GM06990 (cell line): Measurements from ENCODE around the gene CREB3L1.
A peak's percentile ranks its signal among the peaks of the same experiment; 100 is the strongest.

ENCODE experiments used
- DNase-seq: peaks from one replicate; pipeline ENCODE4 v3.0.0-alpha.2; 2011; ENCODE audit not compliant: insufficient read length; ENCODE audit errors: extremely low read depth
- H3K27me3 ChIP-seq: replicated peaks from 2 replicates; pipeline ENCODE4 v1.6.0; 2011; ENCODE audit warnings: low read length; ENCODE audit not compliant: control insufficient read depth, insufficient read depth
- H3K36me3 ChIP-seq: 2 replicates; pipeline ENCODE4 v1.5.1; 2011; ENCODE audit warnings: low read length; ENCODE audit not compliant: control insufficient read depth, insufficient read depth
- H3K4me3 ChIP-seq: replicated peaks from 2 replicates; pipeline ENCODE4 v1.5.1; 2011; ENCODE audit warnings: low read depth, mild to moderate bottlenecking, control low read depth, low read length
- TF ChIP-seq, protein P1 (sequence below): IDR thresholded peaks from 2 replicates; pipeline ENCODE4 v1.5.1; 2011; ENCODE audit warnings: low read length, control low read depth, mild to moderate bottlenecking, inconsistent platforms; ENCODE audit not compliant: insufficient read depth, poor library complexity, severe bottlenecking

CREB3L1 gene

DNA sequence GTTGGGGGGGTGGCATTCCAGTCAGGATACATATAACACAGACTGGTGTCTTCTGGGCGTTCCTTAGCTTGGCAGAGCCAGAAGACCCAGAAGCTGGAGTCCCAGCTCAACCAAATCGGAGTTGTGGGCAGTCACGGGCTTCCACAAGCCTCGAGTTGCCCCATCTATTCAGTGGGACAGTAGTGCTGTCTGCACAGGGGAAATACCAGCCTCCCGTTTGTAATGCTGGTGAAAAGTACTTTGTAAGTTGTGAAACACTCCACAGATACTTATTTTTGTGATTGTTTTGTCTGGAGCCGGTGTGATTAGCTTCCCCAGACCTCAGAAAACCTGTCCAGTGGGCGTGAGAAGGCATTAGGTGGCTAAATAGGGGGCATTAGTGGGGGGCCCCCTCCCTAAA lies 83.4 kb downstream of the CREB3L1 start:
- TF ChIP-seq, protein P1, sequence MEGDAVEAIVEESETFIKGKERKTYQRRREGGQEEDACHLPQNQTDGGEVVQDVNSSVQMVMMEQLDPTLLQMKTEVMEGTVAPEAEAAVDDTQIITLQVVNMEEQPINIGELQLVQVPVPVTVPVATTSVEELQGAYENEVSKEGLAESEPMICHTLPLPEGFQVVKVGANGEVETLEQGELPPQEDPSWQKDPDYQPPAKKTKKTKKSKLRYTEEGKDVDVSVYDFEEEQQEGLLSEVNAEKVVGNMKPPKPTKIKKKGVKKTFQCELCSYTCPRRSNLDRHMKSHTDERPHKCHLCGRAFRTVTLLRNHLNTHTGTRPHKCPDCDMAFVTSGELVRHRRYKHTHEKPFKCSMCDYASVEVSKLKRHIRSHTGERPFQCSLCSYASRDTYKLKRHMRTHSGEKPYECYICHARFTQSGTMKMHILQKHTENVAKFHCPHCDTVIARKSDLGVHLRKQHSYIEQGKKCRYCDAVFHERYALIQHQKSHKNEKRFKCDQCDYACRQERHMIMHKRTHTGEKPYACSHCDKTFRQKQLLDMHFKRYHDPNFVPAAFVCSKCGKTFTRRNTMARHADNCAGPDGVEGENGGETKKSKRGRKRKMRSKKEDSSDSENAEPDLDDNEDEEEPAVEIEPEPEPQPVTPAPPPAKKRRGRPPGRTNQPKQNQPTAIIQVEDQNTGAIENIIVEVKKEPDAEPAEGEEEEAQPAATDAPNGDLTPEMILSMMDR: no peak
- H3K27me3 ChIP-seq: no peaks in the 10 kb centered on the region
- peaks cover 2% of the 10 kb centered on the region for H3K36me3 ChIP-seq
- peak overlapping the region; percentile 29 for H3K4me3 ChIP-seq
- DNase-seq: no peak

DNA sequence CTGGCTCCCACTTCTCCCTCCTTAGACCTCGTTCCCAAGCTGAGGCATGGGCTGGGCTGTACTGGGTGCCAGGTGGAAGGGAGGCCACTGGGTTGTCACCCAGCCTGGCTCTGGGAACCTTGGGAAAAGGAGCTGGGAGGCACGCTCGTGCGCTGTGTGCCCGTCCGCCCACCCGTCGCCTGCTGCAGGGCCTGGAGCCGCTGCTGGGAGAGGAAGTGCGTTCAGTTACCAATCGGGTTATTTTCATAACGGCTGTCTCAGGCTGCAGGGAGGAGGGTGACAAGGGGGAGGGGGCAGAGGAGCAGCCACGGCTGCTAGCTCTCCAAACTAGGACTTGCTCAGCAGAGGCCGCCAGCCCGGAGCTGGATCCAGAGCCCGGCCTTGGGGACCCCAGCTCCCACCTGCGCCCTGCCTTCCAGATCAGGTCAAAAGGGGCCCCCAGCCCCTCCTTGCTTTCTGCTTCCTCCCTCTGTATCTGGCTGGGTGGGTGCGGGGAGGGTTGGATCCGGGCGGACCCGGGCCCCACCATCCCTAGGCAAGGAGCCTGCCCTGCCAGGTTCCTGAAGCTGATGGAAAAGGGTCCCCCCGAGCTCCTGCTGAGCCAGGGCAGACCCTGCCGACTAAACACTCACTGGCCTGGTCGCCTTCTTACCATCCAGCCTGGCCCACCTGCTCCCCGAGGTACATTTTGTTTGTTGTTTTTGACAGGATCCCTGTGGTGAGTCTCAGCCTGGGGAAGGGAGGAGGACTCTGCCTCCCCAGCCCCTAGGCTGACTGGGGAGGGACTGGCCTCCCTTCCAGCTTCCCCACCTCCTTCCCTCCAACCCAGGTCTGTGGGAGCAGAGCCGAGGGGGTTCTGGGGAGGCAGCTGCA lies 84.1 kb downstream of the CREB3L1 start:
- DNase-seq: peak; percentile 72
- TF ChIP-seq, protein P1: no peak
- Histone ChIP-seq H3K27me3 (no peaks in the 10 kb centered on the region), H3K36me3 (peaks cover 2% of the 10 kb centered on the region; the same call in 1 of the 2 replicates), H3K4me3 (peak overlapping the region; percentile 29)

DNA sequence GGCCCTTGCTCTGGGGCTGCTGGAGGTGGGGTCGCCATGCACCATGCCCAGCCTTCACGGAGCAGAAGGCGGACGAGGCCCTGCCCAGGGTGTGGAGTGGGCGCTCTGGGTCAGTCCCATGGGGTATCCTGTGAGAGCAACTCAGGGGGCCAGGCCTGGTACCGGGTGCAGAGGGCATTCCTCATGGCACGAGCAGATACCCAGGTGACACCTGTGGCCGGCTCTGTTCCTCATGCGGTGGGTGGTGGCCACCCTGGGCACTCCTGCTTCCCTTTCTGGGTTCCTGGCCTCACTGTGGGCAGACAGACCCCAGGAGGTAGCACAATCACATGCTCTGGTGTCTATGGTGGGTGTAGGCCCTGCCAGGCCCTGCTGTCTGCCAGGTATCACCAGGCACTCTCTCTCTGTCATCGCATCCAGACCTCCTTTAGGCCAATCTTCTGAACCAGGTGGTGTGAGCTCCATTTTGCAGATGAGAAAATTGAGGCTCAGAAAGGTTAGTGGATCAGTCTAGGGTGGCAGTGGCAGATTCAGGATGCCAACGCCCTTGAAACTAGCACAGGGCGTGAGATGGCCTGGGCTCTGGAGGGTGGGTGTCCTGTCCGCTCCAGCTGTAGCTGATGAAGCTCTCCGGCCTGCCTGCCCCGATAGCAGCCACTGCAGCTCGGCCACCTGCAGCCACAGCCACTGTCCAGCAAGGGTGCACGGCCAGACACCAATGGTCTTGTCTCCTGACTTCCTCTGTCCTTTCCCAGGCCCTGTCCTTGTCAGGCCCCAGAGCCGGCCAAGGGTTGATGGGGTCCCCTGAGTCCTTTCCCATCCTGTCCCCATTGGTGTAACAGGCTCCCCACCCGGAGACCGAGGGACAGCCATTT lies 84.9 kb downstream of the CREB3L1 start:
- H3K27me3 ChIP-seq: no peaks in the 10 kb centered on the region
- DNase-seq: no peak
- TF ChIP-seq, protein P1: no peak
- H3K4me3 ChIP-seq: peak overlapping the region; percentile 29
- peaks cover 2% of the 10 kb centered on the region for H3K36me3 ChIP-seq

DNA sequence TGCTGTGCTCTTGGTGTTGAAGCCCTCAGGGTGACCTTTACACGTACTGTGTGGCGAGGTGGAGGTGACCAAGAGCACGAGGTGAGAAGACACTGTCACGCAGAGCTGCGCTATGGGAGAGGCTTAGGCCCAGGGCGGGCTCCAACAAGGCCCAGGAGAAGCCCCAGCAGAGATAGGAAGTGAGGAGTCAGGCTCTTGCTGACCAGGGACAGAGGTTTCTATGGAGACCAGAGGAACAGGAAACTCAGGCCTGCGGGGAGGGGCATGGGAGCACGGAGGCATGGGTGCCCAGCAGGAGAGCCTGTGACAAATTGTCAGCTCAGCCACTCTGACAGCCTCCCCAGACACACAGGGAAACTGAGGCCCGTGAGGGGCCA lies 85.6 kb downstream of the CREB3L1 start:
- H3K36me3 ChIP-seq: peaks cover 5% of the 10 kb centered on the region

DNA sequence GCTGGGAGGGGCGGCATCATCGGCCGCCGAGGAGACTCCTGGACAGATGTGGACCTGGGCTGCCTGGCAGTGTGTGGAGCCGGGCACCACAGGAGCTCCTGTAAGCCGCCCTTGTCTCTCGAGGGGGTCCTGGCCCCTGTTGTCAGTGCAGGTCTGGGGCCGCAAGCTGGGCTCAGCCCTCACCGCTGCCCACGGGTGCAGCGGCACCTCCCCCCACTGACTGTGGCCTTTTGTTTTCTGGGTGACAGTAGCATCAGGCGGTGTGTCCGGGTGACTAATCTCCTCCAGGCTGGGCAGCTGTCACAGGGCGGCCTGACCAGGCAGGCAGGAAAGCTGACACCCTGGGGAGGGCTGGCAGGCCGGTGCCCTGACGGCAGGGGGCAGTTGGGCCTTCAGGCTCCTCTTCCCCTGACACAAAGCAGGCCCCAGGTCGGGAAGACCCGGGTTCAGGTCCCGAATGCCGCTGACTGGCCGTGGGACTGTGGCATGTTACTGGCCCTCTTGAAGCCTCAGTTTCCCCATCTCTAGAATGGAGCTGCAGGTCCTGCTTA lies 86.1 kb downstream of the CREB3L1 start:
- TF ChIP-seq, protein P1: no peak
- no peaks in the 10 kb centered on the region for H3K27me3 ChIP-seq
- H3K36me3 ChIP-seq: peaks cover 5% of the 10 kb centered on the region
- DNase-seq: no peak
- H3K4me3 ChIP-seq: no peak overlapping the region

More for the DNA sequence above, 85.6 kb downstream of the CREB3L1 start:
- DNase-seq: no peak
- TF ChIP-seq, protein P1: no peak
- no peaks in the 10 kb centered on the region for H3K27me3 ChIP-seq
- H3K4me3 ChIP-seq: no peak overlapping the region
